Activated naive CD8-positive, alpha-beta T cell treated with anti-CD3 and anti-CD28 coated beads for 36 hours (primary cell): ENCODE measurements around the gene TRIM7. TPM values are rescaled to one million over a fixed set of nuclear protein-coding genes. Genes with fewer than 3 reads are reported as not detected.
"Not testable (repeated sequence)": the region's sequence is repeated elsewhere in the genome, so short reads cannot be mapped to it uniquely, and the experiment has no call there.

Source experiments
- DNase-seq: peaks from one replicate; pipeline ENCODE4 v3.0.0; 2021
- H3K27ac Mint-ChIP-seq: one replicate; pipeline ENCODE4 v1.8.0; 2022; ENCODE audit warnings: mild to moderate bottlenecking, moderate library complexity, mixed read lengths
- H3K27me3 Mint-ChIP-seq: one replicate; pipeline ENCODE4 v1.8.0; 2022; ENCODE audit warnings: mild to moderate bottlenecking, mixed read lengths
- H3K36me3 Mint-ChIP-seq: one replicate; pipeline ENCODE4 v1.8.0; 2021; ENCODE audit warnings: mild to moderate bottlenecking, mixed read lengths
- H3K4me1 Mint-ChIP-seq: one replicate; pipeline ENCODE4 v1.8.0; 2021; ENCODE audit warnings: mixed read lengths
- H3K4me3 Mint-ChIP-seq: one replicate; pipeline ENCODE4 v1.8.0; 2022; ENCODE audit warnings: mild to moderate bottlenecking, moderate library complexity, mixed read lengths
- H3K9me3 Mint-ChIP-seq: one replicate; pipeline ENCODE4 v1.8.0; 2022; ENCODE audit warnings: mixed read lengths
- total RNA-seq, 2 experiments: library from RNA; stranded (reverse); gene quantifications; one replicate each; pipeline ENCODE4 v1.2.3, GENCODE V29; 2021

Gene TRIM7
- total RNA-seq, 2 experiments from 2014 or later = 0.62 to 0.68 TPM

DNA sequence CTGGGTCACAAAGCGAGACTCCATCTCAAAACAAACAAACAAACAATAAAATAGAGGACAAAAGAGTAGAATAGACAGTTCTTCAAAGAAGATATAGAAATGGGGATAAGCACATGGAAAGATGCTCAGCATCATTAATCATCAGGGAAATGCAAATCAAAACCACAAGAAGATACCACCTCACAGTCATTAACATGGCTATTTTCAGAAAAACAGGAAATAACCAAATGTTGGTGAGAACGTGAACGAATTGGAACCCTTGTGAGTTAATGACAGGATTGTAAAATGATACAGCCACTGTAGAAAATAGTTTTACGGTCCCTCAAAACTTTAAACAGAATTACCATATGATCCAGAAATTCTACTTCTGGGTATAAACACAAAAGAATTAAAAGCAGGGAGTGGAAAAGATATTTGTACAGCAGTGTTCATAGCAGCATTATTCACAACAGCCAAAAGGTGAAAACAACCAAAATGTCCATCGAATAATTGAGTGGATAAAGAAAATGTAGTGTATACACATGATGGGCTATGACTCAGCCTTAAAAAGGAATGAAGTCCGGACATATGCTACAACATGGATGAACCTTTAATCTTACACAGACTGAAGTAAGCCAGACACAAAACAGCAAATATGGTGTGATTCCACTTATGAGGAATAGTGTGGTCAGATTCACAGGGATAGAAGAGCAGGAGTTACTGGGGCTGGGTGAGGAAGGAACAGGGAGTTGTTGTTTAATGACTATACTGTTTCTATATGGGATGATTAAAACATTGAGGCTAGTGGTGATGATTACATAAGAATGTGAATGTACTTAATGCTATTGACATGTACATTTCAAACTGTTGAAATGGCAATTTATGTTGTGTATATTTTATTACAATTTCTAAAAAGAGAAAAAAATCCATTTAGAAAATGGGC is 37.9 kb downstream of the TRIM7 start:
- DNase-seq = no peak
- Mint-ChIP-seq H3K27ac (peak overlapping the region; percentile 86), H3K27me3 (peaks cover 59% of the 10 kb centered on the region), H3K36me3 (peaks cover 11% of the 10 kb centered on the region), H3K9me3 (peaks cover 9% of the 10 kb centered on the region), H3K4me1 (peaks cover 79% of the 10 kb centered on the region), H3K4me3 (peak overlapping the region; percentile 33)

DNA sequence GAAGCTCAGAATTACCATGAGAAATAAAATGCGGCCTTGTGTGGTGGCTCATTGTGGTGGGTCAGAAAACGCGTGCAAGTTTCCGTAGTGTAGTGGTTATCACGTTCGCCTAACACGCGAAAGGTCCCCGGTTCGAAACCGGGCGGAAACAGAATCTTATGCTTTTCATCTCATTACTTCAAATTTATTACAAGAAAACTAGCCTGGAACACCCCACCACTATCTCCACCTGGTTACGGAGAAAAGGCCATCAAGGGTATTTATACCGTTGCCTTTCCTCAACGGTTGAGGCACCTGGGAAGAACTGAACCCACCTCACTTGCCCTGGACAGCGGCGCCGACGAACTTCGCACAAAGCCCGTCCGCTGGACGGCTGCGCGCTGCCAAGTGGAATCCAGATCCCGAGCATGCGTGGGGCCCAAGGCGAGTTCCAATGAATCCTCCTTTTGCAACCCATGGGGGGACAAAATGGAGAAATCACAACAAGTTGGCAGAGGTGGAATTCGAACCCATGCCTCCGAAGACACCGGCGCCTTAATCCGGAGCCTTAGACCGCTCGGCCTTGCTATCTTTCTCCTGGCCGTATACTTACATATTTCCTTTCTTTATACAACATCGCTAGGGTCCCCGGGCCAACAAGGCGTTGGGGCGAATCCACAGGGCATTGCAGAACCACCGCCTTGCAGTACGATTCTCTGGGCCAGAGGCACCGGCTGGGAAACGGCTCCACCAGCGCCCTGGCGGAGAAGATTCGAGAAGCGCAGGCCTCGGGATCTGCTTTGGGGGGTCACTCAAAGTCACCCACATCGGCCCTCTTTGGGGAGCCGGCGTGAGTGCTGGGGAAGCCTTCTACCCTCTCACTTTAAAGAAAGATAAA is 40.7 kb downstream of the TRIM7 start:
- Mint-ChIP-seq H3K36me3 (peaks cover 7% of the 10 kb centered on the region), H3K27ac (peak overlapping the region; percentile 97), H3K4me1 (peaks cover 70% of the 10 kb centered on the region), H3K4me3 (peak overlapping the region; percentile 75), H3K27me3 (peaks cover 38% of the 10 kb centered on the region), H3K9me3 (peaks cover 9% of the 10 kb centered on the region)
- peak; percentile 36 for DNase-seq

GRCh38 chr5:181163487-181164075 is 41.4 kb downstream of the TRIM7 start:
- peaks cover 5% of the 10 kb centered on the region for H3K9me3 Mint-ChIP-seq
- DNase-seq = no peak
- H3K27me3 Mint-ChIP-seq = peaks cover 32% of the 10 kb centered on the region
- peaks cover 66% of the 10 kb centered on the region for H3K4me1 Mint-ChIP-seq
- H3K4me3 Mint-ChIP-seq = peak overlapping the region; percentile 75
- H3K36me3 Mint-ChIP-seq = peaks cover 4% of the 10 kb centered on the region
- peak overlapping the region; percentile 97 for H3K27ac Mint-ChIP-seq

DNA sequence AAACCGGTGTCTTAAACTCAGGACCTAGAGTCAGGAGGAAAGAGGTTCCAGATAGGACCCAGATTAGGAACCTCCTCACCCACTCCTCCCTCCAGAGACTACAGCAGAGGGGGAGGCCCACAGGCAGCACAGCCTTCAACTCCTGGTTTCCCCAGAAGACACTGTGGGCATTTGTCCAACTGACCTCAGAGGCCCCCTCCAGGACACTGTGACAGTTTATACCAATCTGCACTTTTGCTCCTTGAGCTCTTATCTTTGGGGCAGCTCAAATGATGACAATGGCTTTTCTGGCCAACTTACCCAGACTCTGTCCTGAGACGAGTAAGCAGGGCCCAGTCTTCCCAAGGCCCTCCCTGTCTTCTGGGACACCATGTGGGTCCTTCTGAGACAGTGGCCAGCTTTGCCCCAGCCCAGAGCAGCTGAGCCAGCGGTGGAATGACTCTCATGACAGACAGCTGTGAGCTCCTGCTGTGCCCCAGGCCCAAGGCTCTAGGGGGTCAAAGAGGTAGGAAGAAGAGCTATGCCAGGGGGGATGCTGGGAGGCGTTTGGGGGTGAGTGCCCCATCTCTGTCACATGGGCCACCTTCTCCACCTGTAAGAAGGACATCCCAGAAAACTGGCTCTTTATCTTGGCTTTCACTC is 43.3 kb downstream of the TRIM7 start:
- DNase-seq = no peak
- H3K4me3 Mint-ChIP-seq = peak overlapping the region; percentile 77
- H3K36me3 Mint-ChIP-seq = peaks cover 4% of the 10 kb centered on the region
- H3K27ac Mint-ChIP-seq = peak overlapping the region; percentile 96
- H3K4me1 Mint-ChIP-seq = peaks cover 51% of the 10 kb centered on the region
- H3K9me3 Mint-ChIP-seq = peaks cover 3% of the 10 kb centered on the region
- peaks cover 18% of the 10 kb centered on the region for H3K27me3 Mint-ChIP-seq

GRCh38 chr5:181160755-181161533 is 44.1 kb downstream of the TRIM7 start:
- H3K27ac Mint-ChIP-seq = peak overlapping the region; percentile 96
- H3K9me3 Mint-ChIP-seq, H3K36me3 Mint-ChIP-seq: not testable (repeated sequence)
- DNase-seq = peak; percentile 45
- H3K27me3 Mint-ChIP-seq = peaks cover 16% of the 10 kb centered on the region
- peaks cover 47% of the 10 kb centered on the region for H3K4me1 Mint-ChIP-seq
- peak overlapping the region; percentile 77 for H3K4me3 Mint-ChIP-seq

GRCh38 chr5:181160152-181160754 is 44.7 kb downstream of the TRIM7 start:
- Mint-ChIP-seq H3K4me1 (peaks cover 41% of the 10 kb centered on the region), H3K9me3 (peaks cover 3% of the 10 kb centered on the region), H3K36me3 (peaks cover 2% of the 10 kb centered on the region), H3K27me3 (peaks cover 9% of the 10 kb centered on the region), H3K4me3 (peak overlapping the region; percentile 65), H3K27ac (peak overlapping the region; percentile 90)
- DNase-seq = peak; percentile 83

DNA sequence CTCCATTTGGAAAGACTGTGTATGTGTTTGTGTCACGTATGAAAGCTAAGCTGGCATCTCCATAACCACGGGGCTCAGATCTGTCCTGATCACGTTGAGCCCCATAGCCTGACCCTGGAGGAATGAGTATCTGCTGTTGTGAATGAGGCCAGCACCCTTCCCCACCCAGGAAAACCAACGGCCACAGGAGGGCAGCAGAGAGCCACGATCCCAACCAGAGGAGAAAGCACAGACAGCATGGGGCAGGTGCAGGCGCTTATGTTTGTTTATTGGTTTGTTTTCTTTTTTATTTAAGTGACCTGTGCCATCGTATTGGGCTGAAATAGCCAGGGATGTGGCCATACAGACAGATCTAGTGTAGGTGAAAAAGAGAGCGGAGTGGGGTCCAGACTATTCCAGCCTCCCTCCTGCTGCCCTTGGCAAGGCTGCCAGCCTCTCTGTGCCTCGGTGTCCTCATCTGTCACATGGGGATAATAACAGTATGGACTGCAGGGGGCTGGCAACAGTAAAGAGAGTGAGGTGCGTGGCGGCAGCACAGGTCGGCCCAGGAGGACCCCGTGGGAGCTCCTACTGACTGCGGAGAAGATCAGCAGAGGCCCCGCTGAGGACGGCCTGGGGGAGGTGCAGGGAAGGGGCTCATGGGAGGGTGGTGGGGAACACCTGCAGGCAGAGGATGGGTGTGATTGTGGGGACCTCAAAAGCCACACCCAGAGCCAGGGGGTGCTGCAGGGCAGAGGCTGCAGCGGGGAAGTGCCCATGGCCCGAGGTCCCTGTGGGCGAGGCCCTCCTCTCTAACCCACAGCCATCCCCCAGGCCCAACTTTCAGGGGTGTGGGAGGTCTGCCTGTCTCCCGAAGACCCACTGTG is 45.5 kb downstream of the TRIM7 start:
- peaks cover 37% of the 10 kb centered on the region for H3K4me1 Mint-ChIP-seq
- DNase-seq = peak; percentile 85
- peaks cover 2% of the 10 kb centered on the region for H3K36me3 Mint-ChIP-seq
- peaks cover 3% of the 10 kb centered on the region for H3K9me3 Mint-ChIP-seq
- peak overlapping the region; percentile 90 for H3K27ac Mint-ChIP-seq
- H3K4me3 Mint-ChIP-seq = peak overlapping the region; percentile 61
- peaks cover 7% of the 10 kb centered on the region for H3K27me3 Mint-ChIP-seq

GRCh38 chr5:181158869-181159268 is 46.1 kb downstream of the TRIM7 start:
- no peak for DNase-seq
- Mint-ChIP-seq H3K27me3 (peaks cover 6% of the 10 kb centered on the region), H3K9me3 (peaks cover 3% of the 10 kb centered on the region), H3K4me1 (peaks cover 39% of the 10 kb centered on the region), H3K27ac (no peak overlapping the region), H3K4me3 (no peak overlapping the region), H3K36me3 (peaks cover 2% of the 10 kb centered on the region)

GRCh38 chr5:181156758-181157157 is 48.2 kb downstream of the TRIM7 start:
- H3K4me1 Mint-ChIP-seq = peaks cover 25% of the 10 kb centered on the region
- no peaks in the 10 kb centered on the region for H3K36me3 Mint-ChIP-seq
- H3K27me3 Mint-ChIP-seq = peaks cover 5% of the 10 kb centered on the region
- no peaks in the 10 kb centered on the region for H3K9me3 Mint-ChIP-seq
- H3K4me3 Mint-ChIP-seq = no peak overlapping the region
- H3K27ac Mint-ChIP-seq = peak overlapping the region; percentile 12
- DNase-seq = no peak

GRCh38 chr5:181153814-181154213 is 51.2 kb downstream of the TRIM7 start:
- Mint-ChIP-seq H3K4me3 (no peak overlapping the region), H3K27ac (no peak overlapping the region), H3K9me3 (no peaks in the 10 kb centered on the region), H3K36me3 (no peaks in the 10 kb centered on the region), H3K27me3 (peaks cover 8% of the 10 kb centered on the region), H3K4me1 (peaks cover 8% of the 10 kb centered on the region)
- DNase-seq = no peak

DNA sequence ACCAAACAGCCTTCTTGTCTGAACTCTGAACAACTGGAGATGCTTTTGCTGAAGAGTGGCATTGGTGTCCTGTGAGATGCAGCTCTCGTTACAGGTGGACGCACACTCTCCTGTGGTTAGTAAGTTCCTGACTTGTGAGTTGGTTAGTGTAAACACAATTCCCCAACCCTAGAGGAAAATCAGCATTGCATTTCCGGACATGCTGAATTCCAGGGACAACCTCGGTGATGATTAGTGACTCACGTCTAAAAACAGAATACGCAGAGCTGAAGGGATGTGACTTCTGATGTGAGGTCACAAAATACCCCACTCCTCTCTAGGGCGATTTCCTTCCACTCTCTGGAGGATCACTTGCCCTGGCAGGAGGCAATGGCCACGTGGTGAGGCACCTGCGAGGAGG is 52.6 kb downstream of the TRIM7 start:
- Mint-ChIP-seq H3K27me3 (peaks cover 18% of the 10 kb centered on the region), H3K27ac (no peak overlapping the region), H3K36me3 (no peaks in the 10 kb centered on the region), H3K4me1 (peaks cover 8% of the 10 kb centered on the region), H3K4me3 (no peak overlapping the region), H3K9me3 (no peaks in the 10 kb centered on the region)
- no peak for DNase-seq

DNA sequence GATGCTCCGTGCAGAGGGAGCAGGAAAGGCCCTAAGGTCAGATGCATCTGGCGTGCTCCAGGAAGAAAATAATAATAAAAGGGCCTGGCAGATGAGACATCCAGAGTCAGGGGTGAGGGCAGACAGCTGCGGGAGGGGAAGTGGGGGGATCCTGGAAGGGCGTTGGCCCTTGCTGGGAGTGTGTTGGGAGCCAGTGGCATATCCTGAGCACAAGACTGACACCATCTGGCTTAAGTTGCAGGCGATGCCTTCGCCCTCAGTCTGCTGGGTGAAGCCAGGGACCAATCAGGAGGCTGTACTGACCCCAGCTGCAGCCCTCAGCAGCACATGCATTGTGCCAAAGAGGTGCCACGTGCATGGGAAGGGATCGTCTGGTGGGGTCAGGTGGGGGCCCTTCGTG is 53.9 kb downstream of the TRIM7 start:
- Mint-ChIP-seq H3K27me3 (peaks cover 25% of the 10 kb centered on the region), H3K4me3 (no peak overlapping the region), H3K27ac (no peak overlapping the region), H3K9me3 (no peaks in the 10 kb centered on the region), H3K36me3 (no peaks in the 10 kb centered on the region), H3K4me1 (peaks cover 4% of the 10 kb centered on the region)
- no peak for DNase-seq
